Gastroesophageal sphincter (tissue), 4 donors: ENCODE data around the gene KCNN4. TPM values are rescaled to one million over a fixed set of nuclear protein-coding genes. Genes with fewer than 3 reads are reported as not detected.

Experiments
- ATAC-seq: fragments of 150-250 bp; one replicate; pipeline ENCODE4 v1.9.1; 2016; ENCODE audit warnings: mild to moderate bottlenecking, moderate library complexity
- H3K27ac ChIP-seq, 4 donors: fragments of 200-600 bp; sonication (generic) in 3 of 4; 1 replicate in 3 of 4; 2 replicates in 1 of 4; pipeline ENCODE4 v1.5.1; 2016 to 2019
- H3K27me3 ChIP-seq: fragments of 200-600 bp; sonication (generic); one replicate; pipeline ENCODE4 v1.5.1; 2019
- H3K36me3 ChIP-seq, 2 donors: fragments of 200-600 bp; sonication (generic); one replicate each; pipeline ENCODE4 v1.5.1; 2019; ENCODE audit warnings: control low read depth in 1 of 2
- H3K4me1 ChIP-seq, 3 donors: fragments of 200-600 bp; sonication (generic); 1 replicate in 2 of 3; 2 replicates in 1 of 3; pipeline ENCODE4 v1.5.1; 2016 to 2019; ENCODE audit warnings: control low read depth in 2 of 3
- H3K4me3 ChIP-seq, 2 donors: fragments of 200-600 bp; sonication (generic); one replicate each; pipeline ENCODE4 v1.5.1; 2019; ENCODE audit warnings: mild to moderate bottlenecking in 1 of 2, moderate library complexity in 1 of 2
- H3K9me3 ChIP-seq, 3 donors: fragments of 200-600 bp; sonication (generic); one replicate each; pipeline ENCODE4 v1.5.1; 2017 to 2019; ENCODE audit warnings: control low read depth in 2 of 3
- CTCF ChIP-seq, 4 experiments: fragments of 200-600 bp in 2 of 4; fragments of 450-650 bp in 2 of 4; sonication (generic) in 1 of 4; IDR thresholded peaks; one replicate each; pipeline ENCODE4 v1.5.1; 2017 to 2019; ENCODE audit warnings: antibody characterized with exemption in 4 of 4, mild to moderate bottlenecking in 2 of 4, moderate library complexity in 2 of 4
- EP300 ChIP-seq: sonication (generic); formaldehyde crosslinking; IDR thresholded peaks from one replicate; pipeline ENCODE4 v1.6.1; 2017; ENCODE audit warnings: antibody characterized with exemption, mild to moderate bottlenecking
- POLR2A ChIP-seq, 2 donors: fragments of 450-650 bp; IDR thresholded peaks; one replicate each; pipeline ENCODE4 v1.6.1; 2017; ENCODE audit warnings: antibody characterized with exemption in 2 of 2, mild to moderate bottlenecking in 2 of 2, moderate library complexity in 1 of 2
- POLR2AphosphoS5 ChIP-seq: sonication (generic); formaldehyde crosslinking; IDR thresholded peaks from one replicate; pipeline ENCODE4 v1.6.1; 2017; ENCODE audit warnings: antibody characterized with exemption
- WGBS, 2 donors: methylation state at CpG; one replicate each; pipeline ENCODE4 v1.1.5; 2018; ENCODE audit warnings: low coverage in 1 of 2; 5-methylcytosine and 5-hydroxymethylcytosine counted together
- total RNA-seq, 4 donors: library from RNA; depleted of rRNA; stranded (reverse); fragments of >200 nt; gene quantifications; one replicate each; pipeline ENCODE4 v1.1.0, GENCODE V29; 2016

Gene KCNN4
- total RNA-seq, 4 donors from 2014 or later, result 1.8 to 7.1 (median 3.4) TPM

- Histone ChIP-seq H3K9me3 (no peaks in the 10 kb centered on the region), H3K4me3 (no peak overlapping the region), H3K4me1 (peaks cover 0 to 9% (median 3%) of the 10 kb centered on the region in 3 donors), H3K27ac (no peak overlapping the region), H3K27me3 (no peaks in the 10 kb centered on the region), H3K36me3 (no peaks in the 10 kb centered on the region)
- ATAC-seq, result no peak
- TF ChIP-seq EP300, result no peak
- no peak for TF ChIP-seq POLR2AphosphoS5
- TF ChIP-seq POLR2A (IDR thresholded peaks at IDR 0.05), result no peak
- no peak for TF ChIP-seq CTCF (IDR thresholded peaks at IDR 0.05)
- WGBS, 2 donors, result 68 to 69% methylated on average over 5 of the region's 5 CpGs
Measured at GRCh38 chr19:43759515-43759914, 21.3 kb downstream of the KCNN4 start.

GRCh38 chr19:43755256-43755801 lies 25.4 kb downstream of the KCNN4 start:
- 0 to 1% methylated on average over 3 to 27 of the region's 28 CpGs for WGBS, 2 donors
- peak overlapping the region; percentile 69 to 80 for H3K4me3 ChIP-seq
- no peaks in the 10 kb centered on the region for H3K27me3 ChIP-seq
- H3K27ac ChIP-seq, result peak overlapping the region; percentile 87 to 99 (median 98)
- peak; percentile 19 for ATAC-seq
- TF ChIP-seq POLR2A (IDR thresholded peaks at IDR 0.05) (no peak), CTCF (IDR thresholded peaks at IDR 0.05) (no peak), EP300 (no peak), POLR2AphosphoS5 (no peak)
- peaks cover 4 to 35% (median 14%) of the 10 kb centered on the region in 3 donors for H3K4me1 ChIP-seq
- H3K36me3 ChIP-seq, result peaks cover 0 to 13% of the 10 kb centered on the region in 2 donors
- H3K9me3 ChIP-seq, result no peaks in the 10 kb centered on the region

- peak; percentile 94 for ATAC-seq
- WGBS, 2 donors, result 0 to 7% methylated on average over 3 to 18 of the region's 79 CpGs
- H3K4me1 ChIP-seq, result peaks cover 4 to 35% (median 14%) of the 10 kb centered on the region in 3 donors
- H3K4me3 ChIP-seq, result peak within 1 kb of the TSS; percentile 69 to 80
- no peaks in the 10 kb centered on the region for H3K9me3 ChIP-seq
- H3K36me3 ChIP-seq, result peaks cover 0 to 20% of the 10 kb centered on the region in 2 donors
- no peaks in the 10 kb centered on the region for H3K27me3 ChIP-seq
- TF ChIP-seq POLR2AphosphoS5 (peak; percentile 78), CTCF (IDR thresholded peaks at IDR 0.05) (peak in 1 of 4 experiments; percentile 8), POLR2A (IDR thresholded peaks at IDR 0.05) (peak; percentile 69 to 77), EP300 (no peak)
- peak within 1 kb of the TSS; percentile 87 to 99 (median 98) for H3K27ac ChIP-seq
Measured at GRCh38 chr19:43754503-43755255, 26.1 kb downstream of the KCNN4 start, which contains the start of gene SMG9. TSS of gene SMG9 (minus strand) at chr19:43754962. CDS start at chr19:43750741, 4,221 bp downstream.

GRCh38 chr19:43754253-43754502 lies 26.6 kb downstream of the KCNN4 start:
- Histone ChIP-seq H3K27me3 (no peaks in the 10 kb centered on the region), H3K27ac (peak overlapping the region; percentile 87 to 99 (median 98)), H3K9me3 (no peaks in the 10 kb centered on the region), H3K4me1 (peaks cover 4 to 35% (median 14%) of the 10 kb centered on the region in 3 donors), H3K36me3 (peaks cover 0 to 25% of the 10 kb centered on the region in 2 donors), H3K4me3 (peak overlapping the region; percentile 69 to 80)
- TF ChIP-seq POLR2A (IDR thresholded peaks at IDR 0.05), result no peak
- no peak for TF ChIP-seq CTCF (IDR thresholded peaks at IDR 0.05)
- TF ChIP-seq POLR2AphosphoS5, result no peak
- no peak for TF ChIP-seq EP300
- 0 to 2% methylated on average over 9 to 10 of the region's 11 CpGs for WGBS, 2 donors
- ATAC-seq, result no peak
